Epithelial cell of prostate (primary cell): ENCODE results near the gene ISLR.

Experiments
- DNase-seq: peaks from one replicate; pipeline ENCODE4 v3.0.0-alpha.2; 2011; ENCODE audit warnings: low read depth, low spot score
- H3K27ac ChIP-seq: fragments of 450-650 bp; 2 replicates; pipeline ENCODE4 v1.5.1; 2017; ENCODE audit warnings: mild to moderate bottlenecking

ISLR gene

DNA sequence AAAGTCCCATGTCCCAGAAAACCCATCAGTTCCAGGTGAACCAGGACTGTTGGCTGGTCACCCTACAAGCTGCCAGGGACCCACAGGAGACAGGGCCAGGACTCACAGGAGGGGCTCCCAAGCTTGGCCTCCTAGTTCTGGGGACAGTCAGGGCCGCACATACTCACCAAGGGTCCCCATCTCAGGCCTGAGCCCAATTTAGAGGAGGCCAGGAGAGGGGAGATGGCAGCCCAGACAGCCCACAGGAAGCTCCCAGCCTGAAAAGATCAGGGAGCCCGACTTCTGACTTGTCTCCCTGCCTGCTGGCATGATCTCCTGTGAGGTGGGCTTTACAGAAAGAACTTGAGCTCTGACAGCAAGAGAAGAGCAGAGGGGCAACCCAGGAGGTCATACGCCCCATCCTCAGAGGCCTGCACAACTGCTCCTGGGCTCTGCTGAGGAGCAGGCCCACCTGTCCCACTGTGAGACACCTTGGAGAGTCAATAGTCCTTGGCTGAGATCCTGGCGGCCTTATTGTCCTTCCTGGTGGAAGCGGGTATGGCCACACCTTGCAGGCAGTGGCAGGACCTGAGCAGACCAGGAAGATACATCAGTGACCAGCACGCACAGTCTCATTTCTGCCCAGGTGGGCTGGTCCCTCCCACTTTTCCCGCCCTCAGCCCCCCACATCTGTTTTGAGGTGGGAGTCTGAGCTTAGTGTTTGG, 2.5 kb upstream of the ISLR start:
- H3K27ac ChIP-seq: no peak overlapping the region
- DNase-seq: no peak

DNA sequence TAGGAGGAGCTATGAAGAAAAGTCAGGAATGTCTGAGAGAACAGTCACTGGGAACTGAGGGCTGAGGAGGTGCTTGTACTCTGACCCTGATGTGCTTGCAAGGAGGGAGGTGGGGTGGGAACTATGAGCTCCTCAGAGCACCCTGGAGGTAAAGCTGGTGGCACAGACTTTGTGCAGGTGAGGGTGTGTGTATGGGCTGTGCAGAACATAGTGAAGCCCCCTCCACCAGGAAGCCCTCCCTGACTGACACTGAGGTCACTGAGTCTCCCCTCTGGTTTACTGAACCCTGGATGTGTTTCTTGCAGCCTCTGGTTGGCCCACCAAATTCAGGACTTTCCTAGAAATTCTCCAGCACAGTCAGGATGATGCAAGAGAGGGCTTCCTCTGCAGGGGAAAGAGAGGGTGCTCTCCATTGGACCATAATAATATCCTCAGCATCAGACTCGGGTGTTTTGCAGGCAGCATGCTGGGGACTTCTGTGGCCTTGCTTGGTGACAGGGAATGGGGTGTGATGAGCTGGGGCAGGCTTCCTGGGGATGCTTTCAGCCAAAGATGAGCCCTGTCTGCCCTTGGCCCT, 1.5 kb upstream of the ISLR start:
- DNase-seq: no peak
- H3K27ac ChIP-seq: no peak overlapping the region

- no peak for DNase-seq
- H3K27ac ChIP-seq: no peak overlapping the region
Measured at GRCh38 chr15:74172701-74173379, 670 bp upstream of the ISLR start.

GRCh38 chr15:74174219-74174957, 878 bp downstream of the ISLR start:
- H3K27ac ChIP-seq: no peak overlapping the region
- DNase-seq: no peak

DNA sequence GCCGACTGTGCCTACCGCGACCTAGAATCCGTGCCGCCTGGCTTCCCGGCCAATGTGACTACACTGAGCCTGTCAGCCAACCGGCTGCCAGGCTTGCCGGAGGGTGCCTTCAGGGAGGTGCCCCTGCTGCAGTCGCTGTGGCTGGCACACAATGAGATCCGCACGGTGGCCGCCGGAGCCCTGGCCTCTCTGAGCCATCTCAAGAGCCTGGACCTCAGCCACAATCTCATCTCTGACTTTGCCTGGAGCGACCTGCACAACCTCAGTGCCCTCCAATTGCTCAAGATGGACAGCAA, 1.4 kb downstream of the ISLR start:
- DNase-seq: no peak
- H3K27ac ChIP-seq: no peak overlapping the region

- no peak overlapping the region for H3K27ac ChIP-seq
- no peak for DNase-seq
Measured at GRCh38 chr15:74175271-74176191, 2.0 kb downstream of the ISLR start.

DNA sequence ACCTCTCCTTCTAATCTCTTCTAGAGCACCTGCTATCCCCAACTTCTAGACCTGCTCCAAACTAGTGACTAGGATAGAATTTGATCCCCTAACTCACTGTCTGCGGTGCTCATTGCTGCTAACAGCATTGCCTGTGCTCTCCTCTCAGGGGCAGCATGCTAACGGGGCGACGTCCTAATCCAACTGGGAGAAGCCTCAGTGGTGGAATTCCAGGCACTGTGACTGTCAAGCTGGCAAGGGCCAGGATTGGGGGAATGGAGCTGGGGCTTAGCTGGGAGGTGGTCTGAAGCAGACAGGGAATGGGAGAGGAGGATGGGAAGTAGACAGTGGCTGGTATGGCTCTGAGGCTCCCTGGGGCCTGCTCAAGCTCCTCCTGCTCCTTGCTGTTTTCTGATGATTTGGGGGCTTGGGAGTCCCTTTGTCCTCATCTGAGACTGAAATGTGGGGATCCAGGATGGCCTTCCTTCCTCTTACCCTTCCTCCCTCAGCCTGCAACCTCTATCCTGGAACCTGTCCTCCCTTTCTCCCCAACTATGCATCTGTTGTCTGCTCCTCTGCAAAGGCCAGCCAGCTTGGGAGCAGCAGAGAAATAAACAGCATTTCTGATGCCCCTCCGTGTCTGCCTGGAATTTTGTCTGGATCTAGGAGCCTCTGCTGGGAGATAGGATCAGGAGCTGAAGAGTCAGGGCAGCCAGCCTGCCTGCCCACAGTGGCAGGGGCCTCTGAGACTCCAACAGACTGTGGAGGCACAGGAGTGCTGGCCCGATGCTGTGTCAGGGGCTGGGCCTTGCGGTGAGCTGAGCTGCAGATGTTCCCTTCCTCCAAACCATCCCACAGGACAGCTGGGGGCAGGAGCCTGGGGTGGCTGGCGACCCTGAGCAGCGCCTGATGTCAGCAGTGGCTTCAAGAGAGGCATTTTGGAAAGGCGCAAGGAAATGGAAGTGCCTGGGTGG, 3.0 kb downstream of the ISLR start:
- DNase-seq: no peak
- H3K27ac ChIP-seq: no peak overlapping the region

- H3K27ac ChIP-seq: no peak overlapping the region
Measured at GRCh38 chr15:74178326-74179100, 5.0 kb downstream of the ISLR start.

DNA sequence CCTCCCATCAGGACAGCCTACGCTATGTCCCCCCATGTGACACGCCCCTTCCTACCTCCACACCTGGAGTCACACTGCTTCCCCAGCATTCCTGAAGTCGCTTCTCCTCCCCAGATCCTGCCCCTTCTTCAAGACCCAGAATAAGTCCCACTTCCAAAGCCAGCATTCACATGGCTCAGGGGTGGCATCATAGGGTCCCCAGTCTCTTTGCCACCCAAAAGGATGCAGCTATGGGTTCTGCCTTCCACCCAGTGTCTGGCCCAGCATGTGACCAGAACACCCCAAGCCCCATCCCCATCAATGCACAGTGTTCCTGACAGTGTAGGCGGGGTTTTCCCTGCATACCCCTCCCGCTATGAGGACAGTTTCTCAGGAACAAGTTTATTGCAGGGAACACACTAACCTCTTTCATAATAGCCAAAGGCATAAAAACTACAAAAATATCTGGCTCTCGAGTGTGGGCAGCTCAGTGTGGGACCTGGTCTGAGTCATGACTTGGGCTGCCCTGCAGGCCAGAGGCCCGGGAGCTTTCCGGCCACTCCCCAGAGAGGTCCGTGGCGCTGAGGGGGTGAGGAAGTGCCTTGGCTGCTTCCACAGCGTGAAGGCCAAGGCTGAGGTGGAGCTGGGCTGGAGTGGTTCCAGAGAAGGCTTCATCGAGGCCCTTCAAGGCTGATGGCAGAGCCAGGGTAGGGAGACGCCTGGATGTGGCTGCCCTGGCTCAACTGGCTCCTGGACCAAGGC, 5.8 kb downstream of the ISLR start:
- DNase-seq: no peak
- H3K27ac ChIP-seq: no peak overlapping the region

More at GRCh38 chr15:74178326-74179100, 5.0 kb downstream of the ISLR start:
- no peak for DNase-seq

GRCh38 chr15:74179983-74180880, 6.7 kb downstream of the ISLR start:
- no peak for DNase-seq
- no peak overlapping the region for H3K27ac ChIP-seq

- no peak for DNase-seq
- H3K27ac ChIP-seq: no peak overlapping the region
Measured at GRCh38 chr15:74180881-74181602, 7.5 kb downstream of the ISLR start.

DNA sequence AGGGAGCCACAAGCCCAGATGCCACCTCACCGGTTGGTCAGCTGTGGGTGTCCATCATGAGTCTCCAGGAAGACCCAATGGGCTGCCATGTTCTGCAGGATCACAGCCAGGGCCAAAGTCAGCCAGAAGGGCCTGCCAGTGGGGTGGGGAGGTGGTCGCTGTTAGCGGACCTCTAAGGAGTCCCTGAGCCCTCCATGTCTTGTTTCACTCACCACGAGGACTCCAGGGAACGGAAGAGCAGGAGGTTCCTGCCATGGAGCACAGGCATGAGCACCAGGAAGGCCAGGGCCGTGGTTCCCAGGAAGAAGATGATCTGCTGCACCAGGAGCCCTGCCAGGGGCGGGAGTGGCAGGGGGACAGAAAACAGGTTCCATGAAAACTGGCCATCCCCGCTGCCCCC, 8.6 kb downstream of the ISLR start:
- no peak for DNase-seq

DNA sequence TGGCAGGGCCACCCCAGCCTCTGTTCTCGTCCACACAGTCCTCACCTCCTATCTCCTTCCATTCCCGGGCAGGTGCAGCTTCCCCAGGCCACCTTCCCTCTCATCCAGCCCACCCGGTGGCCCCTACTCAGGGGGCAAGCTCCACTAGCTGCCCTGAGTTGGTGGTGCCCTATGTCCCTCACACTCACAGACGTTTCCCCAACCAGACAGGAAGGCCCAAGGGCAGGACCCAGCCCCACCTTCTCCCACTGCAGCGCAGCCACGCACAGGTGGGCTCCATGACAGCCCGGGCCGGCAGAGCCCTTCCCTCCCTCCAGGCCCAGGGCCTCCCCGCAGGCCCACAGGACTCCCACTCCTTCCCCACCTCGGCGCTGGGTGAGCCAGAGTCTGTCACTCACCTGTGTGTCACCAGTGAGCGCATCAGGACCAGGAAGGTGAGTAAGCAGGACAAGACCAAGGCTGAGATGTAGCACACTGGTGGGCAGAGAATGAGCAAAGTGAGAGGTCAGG, 11.1 kb downstream of the ISLR start:
- H3K27ac ChIP-seq: no peak overlapping the region
- no peak for DNase-seq

More for the DNA sequence above, 8.6 kb downstream of the ISLR start:
- H3K27ac ChIP-seq: no peak overlapping the region

- H3K27ac ChIP-seq: no peak overlapping the region
- no peak for DNase-seq
Measured at GRCh38 chr15:74185710-74186348, 12.3 kb downstream of the ISLR start.

- no peak for DNase-seq
- no peak overlapping the region for H3K27ac ChIP-seq
Measured at GRCh38 chr15:74188216-74188615, 14.7 kb downstream of the ISLR start.
